Measurements from ENCODE around the gene RHOC. TPM values are rescaled to one million over a fixed set of nuclear protein-coding genes. Genes with fewer than 3 reads are reported as not detected.

RHOC gene
- total RNA-seq, 1 experiment from 2014 or later: 253 TPM

- no peaks in the 10 kb centered on the region for H3K27me3 Mint-ChIP-seq (ENCODE audit: insufficient read depth, unreplicated experiment)
- POLR2A ChIA-PET: no interaction called here
- peaks cover 28% of the 10 kb centered on the region for H3K4me1 Mint-ChIP-seq (ENCODE audit: insufficient read depth, unreplicated experiment)
- CTCF ChIA-PET: no interaction called here
- intact Hi-C loops (cut with micrococcal nuclease): no loop called here
- H3K36me3 Mint-ChIP-seq (ENCODE audit: insufficient read depth, unreplicated experiment): peaks cover 35% of the 10 kb centered on the region
- no peaks in the 10 kb centered on the region for H3K9me3 Mint-ChIP-seq (ENCODE audit: unreplicated experiment)
- no peak for DNase-seq (ENCODE audit: unreplicated experiment)
- H3K4me3 Mint-ChIP-seq (ENCODE audit: unreplicated experiment): no peak overlapping the region
- H3K27ac Mint-ChIP-seq (ENCODE audit: low read depth, unreplicated experiment): no peak overlapping the region
- TF ChIP-seq CTCF (IDR thresholded peaks at IDR 0.05; ENCODE audit: unreplicated experiment): no peak
- BruUV-seq (replicated peaks): no TSS peak
These were observed 28.3 kb downstream of the RHOC start for GRCh38 chr1:112678605-112679004.

- Mint-ChIP-seq H3K27me3 (ENCODE audit: insufficient read depth, unreplicated experiment) (no peaks in the 10 kb centered on the region), H3K36me3 (ENCODE audit: insufficient read depth, unreplicated experiment) (peaks cover 35% of the 10 kb centered on the region), H3K4me1 (ENCODE audit: insufficient read depth, unreplicated experiment) (peaks cover 36% of the 10 kb centered on the region), H3K27ac (ENCODE audit: low read depth, unreplicated experiment) (no peak overlapping the region), H3K9me3 (ENCODE audit: unreplicated experiment) (no peaks in the 10 kb centered on the region), H3K4me3 (ENCODE audit: unreplicated experiment) (no peak overlapping the region)
- ChIA-PET POLR2A (interaction anchor here (5.5 kb wide), 1 partner anchor 26 kb away, joined by 71 read pairs; no protein-coding TSS in a partner anchor), CTCF (interaction anchor here (0.6 kb wide), 1 partner anchor 31 kb away, joined by 4 read pairs; no protein-coding TSS in a partner anchor)
- no peak for TF ChIP-seq CTCF (IDR thresholded peaks at IDR 0.05; ENCODE audit: unreplicated experiment)
- no TSS peak for BruUV-seq (replicated peaks)
- no peak for DNase-seq (ENCODE audit: unreplicated experiment)
- intact Hi-C loops (cut with micrococcal nuclease): no loop called here
These were observed 29.4 kb downstream of the RHOC start for GRCh38 chr1:112677501-112677900.

- Mint-ChIP-seq H3K36me3 (ENCODE audit: insufficient read depth, unreplicated experiment) (peaks cover 33% of the 10 kb centered on the region), H3K27me3 (ENCODE audit: insufficient read depth, unreplicated experiment) (no peaks in the 10 kb centered on the region), H3K9me3 (ENCODE audit: unreplicated experiment) (no peaks in the 10 kb centered on the region), H3K27ac (ENCODE audit: low read depth, unreplicated experiment) (no peak overlapping the region), H3K4me3 (ENCODE audit: unreplicated experiment) (no peak overlapping the region), H3K4me1 (ENCODE audit: insufficient read depth, unreplicated experiment) (peaks cover 36% of the 10 kb centered on the region)
- intact Hi-C loops (cut with micrococcal nuclease): no loop called here
- no peak for TF ChIP-seq CTCF (IDR thresholded peaks at IDR 0.05; ENCODE audit: unreplicated experiment)
- BruUV-seq (replicated peaks): no TSS peak
- POLR2A ChIA-PET: interaction anchor here (5.5 to 6.3 kb wide), 3 partner anchors 11 to 58 kb away, joined by 71 to 85 read pairs (median 76); partner anchors contain the start of genes CAPZA1 and ST7L
- CTCF ChIA-PET: interaction anchor here (2.8 to 4.9 kb wide), 3 partner anchors 9 to 32 kb away, joined by 14 to 34 read pairs (median 16); no protein-coding TSS in a partner anchor
- DNase-seq (ENCODE audit: unreplicated experiment): no peak
These were observed 30.4 kb downstream of the RHOC start for GRCh38 chr1:112676543-112676942.

GRCh38 chr1:112675728-112676381 lies 31.1 kb downstream of the RHOC start:
- TF ChIP-seq CTCF (IDR thresholded peaks at IDR 0.05; ENCODE audit: unreplicated experiment): no peak
- POLR2A ChIA-PET: interaction anchor here (2.1 to 6.3 kb wide), 13 partner anchors 7 to 285 kb away, joined by 10 to 85 read pairs (median 24); partner anchors contain the start of genes CAPZA1, RHOC and ST7L
- Mint-ChIP-seq H3K9me3 (ENCODE audit: unreplicated experiment) (no peaks in the 10 kb centered on the region), H3K27me3 (ENCODE audit: insufficient read depth, unreplicated experiment) (no peaks in the 10 kb centered on the region), H3K27ac (ENCODE audit: low read depth, unreplicated experiment) (peak overlapping the region; percentile 100), H3K4me1 (ENCODE audit: insufficient read depth, unreplicated experiment) (peaks cover 36% of the 10 kb centered on the region), H3K4me3 (ENCODE audit: unreplicated experiment) (peak overlapping the region; percentile 99), H3K36me3 (ENCODE audit: insufficient read depth, unreplicated experiment) (peaks cover 33% of the 10 kb centered on the region)
- CTCF ChIA-PET: interaction anchor here (1.3 to 4.9 kb wide), 6 partner anchors 9 to 285 kb away, joined by 3 to 34 read pairs (median 12); no protein-coding TSS in a partner anchor
- BruUV-seq (replicated peaks): TSS peak; percentile 4
- intact Hi-C loops (cut with micrococcal nuclease): no loop called here
- no peak for DNase-seq (ENCODE audit: unreplicated experiment)

All from MCF 10A (cell line).